ENCODE results near the gene TARBP2.

Gene TARBP2

GRCh38 chr12:53456654-53457366, 44.3 kb upstream of the TARBP2 start:
- H3K4me3 ChIP-seq (replicated peaks in 1 of 2; ENCODE audit: low read depth in 2 of 2, low read length in 2 of 2): no peak overlapping the region
- no peak for DNase-seq (ENCODE audit: low read depth in 2 of 2)
- TF ChIP-seq CTCF (IDR thresholded peaks at IDR 0.05; ENCODE audit: low read depth, low read length): no peak

- H3K4me3 ChIP-seq (replicated peaks in 1 of 2; ENCODE audit: low read depth in 2 of 2, low read length in 2 of 2): no peak overlapping the region
- TF ChIP-seq CTCF (IDR thresholded peaks at IDR 0.05; ENCODE audit: low read depth, low read length): no peak
- DNase-seq (ENCODE audit: low read depth in 2 of 2): no peak
These were observed 42.0 kb upstream of the TARBP2 start for GRCh38 chr12:53459097-53459496.

- DNase-seq (ENCODE audit: low read depth in 2 of 2): no peak
- no peak for TF ChIP-seq CTCF (IDR thresholded peaks at IDR 0.05; ENCODE audit: low read depth, low read length)
These were observed 40.0 kb upstream of the TARBP2 start for GRCh38 chr12:53461059-53461458.

GRCh38 chr12:53461591-53461990, 39.5 kb upstream of the TARBP2 start:
- no peak overlapping the region for H3K4me3 ChIP-seq (replicated peaks in 1 of 2; ENCODE audit: low read depth in 2 of 2, low read length in 2 of 2)
- TF ChIP-seq CTCF (IDR thresholded peaks at IDR 0.05; ENCODE audit: low read depth, low read length): no peak
- no peak for DNase-seq (ENCODE audit: low read depth in 2 of 2)

More at GRCh38 chr12:53461059-53461458, 40.0 kb upstream of the TARBP2 start:
- H3K4me3 ChIP-seq (replicated peaks in 1 of 2; ENCODE audit: low read depth in 2 of 2, low read length in 2 of 2): no peak overlapping the region

- DNase-seq (ENCODE audit: low read depth in 2 of 2): no peak
- TF ChIP-seq CTCF (IDR thresholded peaks at IDR 0.05; ENCODE audit: low read depth, low read length): no peak
- H3K4me3 ChIP-seq (replicated peaks in 1 of 2; ENCODE audit: low read depth in 2 of 2, low read length in 2 of 2): no peak overlapping the region
These were observed 38.1 kb upstream of the TARBP2 start for GRCh38 chr12:53462935-53463334.

GRCh38 chr12:53463802-53464560, 37.1 kb upstream of the TARBP2 start:
- no peak for DNase-seq (ENCODE audit: low read depth in 2 of 2)
- no peak for TF ChIP-seq CTCF (IDR thresholded peaks at IDR 0.05; ENCODE audit: low read depth, low read length)
- no peak overlapping the region for H3K4me3 ChIP-seq (replicated peaks in 1 of 2; ENCODE audit: low read depth in 2 of 2, low read length in 2 of 2)

Data from cardiac fibroblast (primary cell).